Naive thymus-derived CD4-positive, alpha-beta T cell (primary cell): ENCODE results near the gene DHRS7B. TPM values are rescaled to one million over a fixed set of nuclear protein-coding genes. Genes with fewer than 3 reads are reported as not detected.

Experiments
- polyA plus RNA-seq, 2 donors: library from polyadenylated mRNA; unstranded; fragments of 300-500 nt; fragmentation: Illumina TruSeq; gene quantifications; one replicate each; pipeline ENCODE4 v1.2.3, GENCODE V29; 2021
- total RNA-seq, 6 experiments: library from RNA in 5 of 6; stranded (reverse) in 5 of 6; gene quantifications; 1 replicate in 5 of 6; 2 replicates in 1 of 6; pipeline ENCODE4 v1.2.3 and lab custom pipeline; 2021 to 2026

The DHRS7B gene
- total and polyA plus RNA-seq, 7 experiments from 2014 or later: 5.9 to 15.1 (median 10.0) TPM

Other genes starting within 250 kb of the DHRS7B start
- gene USP22, start 84.0 kb upstream of the DHRS7B start, total RNA-seq: 100 to 1,000 TPM; 134 to 172 (median 159) TPM
- gene USP22, start 84.0 kb upstream of the DHRS7B start, polyA plus RNA-seq: 10 to 100 TPM; 35.0 to 50.7 TPM
- 10 to 100 TPM; 11.7 to 22.9 (median 19.3) TPM for gene TMEM11, start 87.2 kb downstream of the DHRS7B start, total RNA-seq
- 10 to 100 TPM; 23.5 to 47.9 TPM for gene TMEM11, start 87.2 kb downstream of the DHRS7B start, polyA plus RNA-seq
- 10 to 100 TPM in 2 of 5 experiments, 1 to 10 TPM in 3; 2.5 to 11.1 (median 8.9) TPM for gene NATD1, start 126.4 kb downstream of the DHRS7B start, total RNA-seq
- 1 to 10 TPM; 1.7 to 2.9 TPM for gene NATD1, start 126.4 kb downstream of the DHRS7B start, polyA plus RNA-seq
- 100 to 1,000 TPM in 1 of 5 experiments, 10 to 100 TPM in 4; 37.5 to 127 (median 39.2) TPM for gene MAP2K3, start 157.7 kb downstream of the DHRS7B start, total RNA-seq
- 10 to 100 TPM; 47.7 to 76.7 TPM for gene MAP2K3, start 157.7 kb downstream of the DHRS7B start, polyA plus RNA-seq
- under 1 TPM in 2 of 5 experiments, not detected in 3; 0.19 to 0.24 TPM for gene KCNJ12, start 249.4 kb downstream of the DHRS7B start, total RNA-seq
- not detected for gene KCNJ12, start 249.4 kb downstream of the DHRS7B start, polyA plus RNA-seq